ENCODE results near the gene BRIP1.

DNA sequence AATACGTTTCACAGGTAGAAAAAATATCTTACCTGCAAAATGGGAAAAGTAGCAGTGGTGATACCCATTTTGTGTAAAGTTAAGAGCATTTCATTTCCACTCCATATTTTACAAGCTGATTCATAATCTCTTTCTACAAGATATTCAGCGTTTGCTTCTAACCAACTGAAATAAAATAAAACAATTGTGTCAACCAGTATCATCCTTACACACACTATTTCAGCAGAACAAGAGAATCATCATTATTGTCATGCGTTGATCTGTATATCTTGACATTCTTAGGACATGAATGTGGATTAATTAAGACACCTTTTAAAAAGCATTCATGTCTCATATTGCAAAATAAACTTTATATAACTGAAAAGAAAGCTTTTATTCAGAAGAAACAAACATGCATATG lies 69.8 kb downstream of the BRIP1 start:
- TF ChIP-seq CTCF (IDR thresholded peaks at IDR 0.05; ENCODE audit: insufficient read depth, low read depth, low read length) = no peak
- no peak for TF ChIP-seq EZH2 (IDR thresholded peaks at IDR 0.05; ENCODE audit: insufficient read depth, low read length)
